HG03175 (cell line): Measurements from ENCODE around the gene CRTC1.

ENCODE experiments used
- ATAC-seq: cut with Tn5 transposase; IDR thresholded peaks from one replicate; pipeline ENCODE4 v1.9.1; 2021; ENCODE audit warnings: mild to moderate bottlenecking, moderate library complexity; ENCODE audit not compliant: unreplicated experiment

CRTC1 gene

GRCh38 chr19:18699403-18700054, 16.0 kb downstream of the CRTC1 start:
- ATAC-seq = no peak

- ATAC-seq = peak; percentile 73
Observed at GRCh38 chr19:18700501-18701249, 17.2 kb downstream of the CRTC1 start.

GRCh38 chr19:18701250-18701608, 17.7 kb downstream of the CRTC1 start:
- peak; percentile 35 for ATAC-seq

DNA sequence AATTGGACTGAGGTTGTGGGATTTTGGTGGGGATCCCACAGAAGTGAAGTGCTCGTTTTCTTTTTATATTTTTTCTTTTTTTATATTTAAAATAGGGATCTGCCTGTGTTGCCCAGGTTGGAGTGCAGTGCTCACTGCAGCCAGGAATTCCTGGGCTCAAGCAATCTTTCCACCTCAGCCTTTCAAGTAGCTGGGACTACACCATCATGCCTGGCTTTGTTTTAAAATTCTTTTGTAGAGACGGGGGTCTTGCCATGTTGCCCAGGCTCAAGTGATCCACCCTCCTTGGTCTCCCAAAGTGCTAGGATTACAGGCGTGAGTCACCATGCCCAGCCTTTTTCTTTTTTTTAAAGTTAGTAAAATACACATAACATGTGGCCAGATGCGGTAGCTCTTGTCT, 20.6 kb downstream of the CRTC1 start:
- no peak for ATAC-seq

GRCh38 chr19:18704971-18705370, 21.5 kb downstream of the CRTC1 start:
- no peak for ATAC-seq

GRCh38 chr19:18708452-18709231, 25.2 kb downstream of the CRTC1 start:
- ATAC-seq = no peak

DNA sequence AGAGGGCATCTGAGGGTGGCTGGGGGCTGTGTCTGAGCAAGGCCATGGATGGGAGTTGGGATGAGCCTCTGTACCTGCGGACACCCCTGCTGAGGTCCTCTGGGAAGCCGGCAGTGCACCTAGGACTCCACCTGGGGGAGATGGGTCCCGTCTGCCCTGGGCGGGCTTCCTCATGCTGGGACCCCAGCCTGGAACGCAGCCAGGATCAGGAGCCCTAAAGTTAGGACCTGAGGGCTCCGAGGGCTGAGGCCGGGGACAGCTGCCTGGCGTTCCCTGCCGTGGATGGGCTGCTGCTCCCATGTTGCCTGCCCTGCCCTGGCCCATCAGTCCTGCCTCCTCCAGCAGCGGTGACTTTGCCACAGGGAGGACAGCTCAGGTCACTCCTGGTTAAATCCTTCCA, 26.1 kb downstream of the CRTC1 start:
- ATAC-seq = no peak

GRCh38 chr19:18710186-18710585, 26.7 kb downstream of the CRTC1 start:
- ATAC-seq = no peak

DNA sequence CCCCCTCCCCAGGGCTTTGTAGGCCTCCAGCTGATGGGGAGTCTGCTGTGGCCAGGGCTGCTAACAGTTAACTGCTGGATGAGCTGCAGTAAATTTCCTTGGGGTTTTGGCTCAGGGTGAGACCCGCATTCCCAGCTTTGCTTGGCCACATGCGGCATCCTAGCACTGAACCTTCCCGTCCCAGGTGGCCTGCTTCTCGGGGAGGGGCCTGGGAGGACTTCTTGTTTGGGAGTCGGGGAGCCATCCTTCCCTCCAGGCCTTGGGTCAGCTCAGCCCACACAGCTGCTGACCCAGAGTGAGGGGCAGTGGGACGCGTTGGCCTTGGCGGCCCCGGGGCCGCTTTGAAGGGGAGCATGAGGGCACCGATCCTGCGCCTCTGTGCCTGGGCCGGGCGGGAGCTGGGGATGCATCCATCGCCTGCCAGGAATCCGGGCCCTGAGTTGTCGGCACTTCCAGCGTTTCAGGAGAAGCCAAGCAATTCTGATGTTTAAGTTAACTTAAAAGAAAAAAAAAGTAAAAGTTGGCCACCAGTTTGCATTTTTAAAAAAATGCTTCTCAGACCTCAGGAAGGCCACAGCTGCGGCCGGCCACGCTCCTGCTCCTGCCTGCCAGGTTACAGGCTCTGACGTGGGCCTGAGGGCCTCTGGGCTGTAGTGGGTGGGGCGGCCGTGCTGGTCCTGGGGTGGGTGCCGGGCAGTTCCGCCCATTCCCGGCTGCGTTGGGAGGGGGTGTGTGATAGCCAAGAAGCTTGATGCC, 27.7 kb downstream of the CRTC1 start:
- no peak for ATAC-seq

DNA sequence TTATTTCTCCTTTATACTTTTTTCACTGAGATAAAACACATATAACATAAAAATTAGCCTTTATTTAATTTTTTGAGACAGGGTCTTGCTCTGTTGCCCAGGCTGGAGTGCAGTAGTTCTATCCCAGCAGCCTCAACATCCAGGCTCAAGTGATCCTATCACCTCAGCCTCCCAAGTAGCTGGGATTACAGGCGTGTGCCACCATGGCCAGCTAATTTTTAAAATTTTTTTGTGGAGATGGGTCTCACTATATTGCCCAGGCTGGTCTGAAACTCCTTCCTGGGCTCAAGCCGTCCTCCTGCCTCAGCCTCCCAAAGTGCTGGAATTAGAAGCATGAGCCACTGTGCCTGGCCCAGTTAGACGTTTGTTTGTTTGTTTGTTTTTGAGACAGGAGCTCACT, 28.4 kb downstream of the CRTC1 start:
- no peak for ATAC-seq

- ATAC-seq = no peak
Observed at GRCh38 chr19:18712981-18713380, 29.5 kb downstream of the CRTC1 start.

DNA sequence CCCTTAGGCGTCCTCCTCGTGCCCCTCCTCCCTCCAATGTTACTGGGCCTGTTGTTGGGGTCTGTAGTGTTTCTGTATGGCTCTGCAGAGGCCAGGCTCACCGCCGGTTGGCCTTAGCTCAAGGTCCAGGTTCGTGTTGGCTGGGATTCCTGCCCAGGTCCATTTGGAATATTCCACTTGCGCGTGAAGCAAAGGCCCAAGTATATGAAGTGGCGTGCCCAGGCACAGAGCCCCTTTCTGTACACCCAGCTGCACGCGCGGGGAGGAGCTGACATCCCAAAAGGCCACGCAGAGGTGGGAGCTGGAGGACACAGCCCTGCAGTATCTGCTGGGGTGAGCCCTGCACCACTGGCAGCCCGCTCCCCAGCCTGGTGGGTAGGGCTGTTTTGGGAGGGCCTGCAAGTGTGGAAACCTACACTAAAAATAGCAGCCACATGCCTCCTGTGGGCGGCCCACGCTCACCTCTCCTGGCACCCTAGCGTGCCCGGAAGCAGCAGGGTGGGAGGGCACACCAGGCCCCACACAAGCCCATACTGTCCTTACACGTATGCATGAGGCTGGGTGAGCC, 30.2 kb downstream of the CRTC1 start:
- no peak for ATAC-seq

DNA sequence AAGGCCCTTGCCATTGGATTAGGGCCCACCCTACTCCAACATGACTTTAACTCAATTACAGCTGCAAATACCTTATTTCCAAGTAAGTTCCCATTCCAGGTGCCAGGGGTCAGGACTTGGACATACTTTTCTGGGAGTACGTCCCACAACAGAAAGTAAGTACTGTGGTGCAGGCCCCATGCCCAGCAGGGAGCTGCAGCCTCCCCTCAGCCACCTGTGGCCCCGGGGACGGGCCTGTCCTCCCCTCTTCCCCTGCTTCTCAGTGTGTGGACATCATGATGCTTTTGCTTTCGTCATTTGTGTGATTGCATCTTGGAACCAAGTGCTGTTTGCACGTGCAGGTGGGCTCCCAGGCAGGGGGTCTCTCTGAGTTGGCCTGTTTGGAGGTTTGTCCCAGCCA, 31.9 kb downstream of the CRTC1 start:
- ATAC-seq = no peak

DNA sequence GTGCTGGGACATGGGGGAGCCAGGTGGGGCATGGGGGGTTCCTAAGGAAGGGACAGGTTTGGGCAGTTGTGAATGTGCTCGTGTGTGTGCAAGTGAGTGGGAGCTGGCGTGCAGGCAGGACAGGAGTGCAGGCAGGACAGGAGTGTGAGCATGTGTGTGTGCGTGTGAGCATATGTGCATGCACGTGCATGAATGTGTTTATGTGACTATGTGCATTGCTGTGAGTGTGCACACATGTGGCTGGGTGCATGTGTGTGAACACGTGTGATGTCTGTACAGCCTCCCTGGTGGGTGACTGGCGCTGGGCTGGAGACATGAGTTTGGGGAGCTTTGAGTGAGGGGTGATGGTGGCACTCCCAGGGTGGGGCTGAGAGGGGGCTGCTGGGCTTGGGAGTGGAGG, 33.4 kb downstream of the CRTC1 start:
- no peak for ATAC-seq

DNA sequence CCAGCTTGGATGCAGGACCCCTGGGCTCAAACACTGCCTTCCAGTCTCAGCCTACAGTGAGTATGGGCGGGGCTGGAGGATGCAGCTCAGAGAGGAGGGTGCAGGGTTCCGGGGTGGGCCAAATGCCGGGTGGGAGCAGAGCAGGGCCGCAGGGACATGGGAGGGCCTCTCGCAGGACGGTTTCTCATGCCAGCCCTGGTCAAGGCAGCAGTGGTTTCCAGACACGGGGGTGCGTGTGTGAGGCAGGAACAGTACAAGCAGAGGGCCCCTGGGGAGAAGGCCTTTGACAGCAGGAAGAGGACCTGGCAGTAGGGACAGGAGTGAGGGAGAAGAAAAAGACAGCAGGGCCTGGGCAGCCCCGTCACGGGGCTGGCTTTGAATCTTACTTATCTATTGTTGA, 34.1 kb downstream of the CRTC1 start:
- ATAC-seq = no peak

DNA sequence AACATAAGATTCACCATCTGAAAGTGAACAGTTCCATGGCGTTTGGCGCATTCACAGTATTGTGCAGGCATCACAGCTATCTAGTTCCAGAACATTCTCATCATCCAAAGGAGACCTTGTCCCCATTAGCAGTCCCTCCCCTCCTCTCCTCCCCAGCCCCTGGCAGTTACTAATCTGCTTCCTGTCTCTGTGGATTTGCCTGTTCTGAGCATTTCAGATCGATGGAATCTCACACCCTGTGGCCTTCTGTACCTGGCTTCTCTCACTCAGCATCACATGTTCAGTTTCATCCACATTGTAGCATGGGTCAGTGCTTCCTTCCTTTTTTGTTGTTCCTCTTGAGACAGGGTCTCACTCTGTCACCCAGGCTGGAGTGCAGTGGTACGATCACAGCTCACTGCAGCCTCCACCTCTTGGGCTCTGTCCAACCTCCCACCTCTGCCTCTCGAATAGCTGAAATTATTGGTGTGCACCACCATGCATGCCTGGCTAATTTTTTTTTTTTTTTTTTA, 34.6 kb downstream of the CRTC1 start:
- ATAC-seq = no peak

DNA sequence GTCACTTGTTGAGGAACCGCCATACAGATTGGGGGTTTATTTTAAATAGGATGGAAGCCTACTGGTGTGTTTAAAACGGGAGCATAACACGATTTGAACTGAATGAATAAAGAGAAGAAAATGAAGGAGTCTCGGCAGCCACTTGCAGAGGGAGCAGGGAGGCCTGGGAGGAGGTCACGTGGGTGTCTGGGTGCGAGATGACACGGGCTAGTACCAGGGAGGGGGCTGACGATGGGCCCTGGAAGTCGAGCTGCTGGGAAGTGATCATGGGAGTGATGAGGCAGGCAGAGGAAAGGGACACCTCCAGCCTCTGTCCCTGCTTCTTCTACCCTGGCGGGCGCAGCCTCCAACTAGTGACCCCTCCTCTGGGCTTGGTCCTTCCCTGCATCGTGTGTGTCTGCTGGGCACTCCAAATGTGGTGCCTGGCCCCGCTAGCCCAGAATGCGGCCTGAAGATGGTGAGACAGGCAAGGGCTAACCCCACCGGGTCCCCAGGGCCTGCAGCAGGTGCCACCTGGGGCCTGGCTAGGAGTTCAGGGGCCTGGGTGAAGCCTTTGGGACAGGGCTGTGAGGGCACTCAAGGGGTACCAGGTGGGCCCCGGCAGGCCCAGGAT, 35.5 kb downstream of the CRTC1 start:
- no peak for ATAC-seq

GRCh38 chr19:18719541-18719940, 36.1 kb downstream of the CRTC1 start:
- no peak for ATAC-seq

DNA sequence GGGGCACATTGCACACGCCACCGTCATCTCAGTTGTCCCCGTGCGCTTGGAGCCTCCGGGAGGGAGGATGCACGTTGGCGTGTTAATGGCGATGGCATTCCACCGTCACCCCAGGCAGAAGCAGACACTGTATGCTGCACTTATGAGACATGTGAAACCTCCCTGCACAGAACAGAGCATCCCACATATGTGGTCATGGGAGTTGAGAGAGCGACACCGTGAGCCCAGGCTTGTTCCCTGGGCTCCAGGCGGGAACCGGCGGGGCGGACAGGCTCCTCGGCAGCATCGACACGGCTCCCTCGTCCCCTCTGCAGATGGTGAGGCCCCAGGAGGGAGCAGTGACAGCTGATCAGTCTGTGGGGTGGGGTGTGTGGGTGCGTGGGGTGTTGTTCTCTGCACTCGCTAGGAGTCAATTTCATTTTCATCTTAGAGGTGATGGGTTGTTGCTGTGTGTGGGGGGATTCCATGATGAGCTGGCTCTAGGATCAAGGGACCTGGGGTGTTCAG, 40.4 kb downstream of the CRTC1 start:
- no peak for ATAC-seq
